ENCODE measurements around the gene CLSTN1. TPM values are rescaled to one million over a fixed set of nuclear protein-coding genes. Genes with fewer than 3 reads are reported as not detected.
A peak's percentile ranks its signal among the peaks of the same experiment; 100 is the strongest.

The CLSTN1 gene
- total and polyA plus RNA-seq, 2 of the 8 experiments (the other 6 are each of a cell fraction or from before 2014, with no cell fraction given) = 34.2 to 97.4 TPM

DNA sequence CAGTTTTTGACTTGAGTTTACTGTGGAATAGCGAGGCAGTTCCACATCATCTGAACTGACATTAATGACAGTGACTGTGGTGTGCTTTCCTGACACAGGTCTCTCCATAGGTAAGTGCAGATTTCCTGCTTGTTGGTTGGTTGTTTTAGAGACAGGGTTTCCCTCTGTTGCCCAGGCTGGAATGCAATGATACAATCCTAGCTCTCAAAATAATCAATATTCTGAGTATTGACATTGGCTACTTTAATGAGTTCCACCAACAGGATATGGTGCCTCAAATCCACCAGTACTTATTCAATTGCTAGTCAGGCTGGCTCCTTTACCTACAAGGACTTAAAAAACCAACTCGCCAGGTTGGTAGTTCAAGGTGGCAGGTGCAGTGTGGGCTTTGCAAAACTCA lies 63.8 kb downstream of the CLSTN1 start:
- CTCF ChIA-PET (ENCODE audit: partially characterized antibody) = interaction anchor here (1.2 to 3.6 kb wide), 4 partner anchors 9 to 145 kb away, joined by 4 to 18 read pairs (median 6); no protein-coding TSS in a partner anchor
- no peak for TF ChIP-seq CEBPB (IDR thresholded peaks at IDR 0.05; ENCODE audit: low read depth, low read length)
- TF ChIP-seq NANOG (IDR thresholded peaks at IDR 0.05; ENCODE audit: insufficient read depth, low read depth, low read length, poor library complexity, severe bottlenecking) = no peak
- no peak for TF ChIP-seq MAX (IDR thresholded peaks at IDR 0.05)
- no peak for TF ChIP-seq TAF7 (optimal IDR thresholded peaks at IDR 0.05; ENCODE audit: borderline replicate concordance, low read depth, low read length)
- no peak for TF ChIP-seq SP1 (IDR thresholded peaks at IDR 0.05; ENCODE audit: low read depth, low read length)
- no peak for TF ChIP-seq RXRA (IDR thresholded peaks at IDR 0.05; ENCODE audit: insufficient read depth, low read depth, low read length)
- TF ChIP-seq BCL11A (IDR thresholded peaks at IDR 0.05; ENCODE audit: low read depth in 2 of 2, low read length in 2 of 2) = no peak
- no peak for TF ChIP-seq SUZ12 (IDR thresholded peaks at IDR 0.05; ENCODE audit: low read length)
- no peak for TF ChIP-seq ATF2 (IDR thresholded peaks at IDR 0.05; ENCODE audit: low read length)
- no peak for TF ChIP-seq POLR2AphosphoS5 (IDR thresholded peaks at IDR 0.05; ENCODE audit: low read depth, low read length)
- TF ChIP-seq RAD21 (IDR thresholded peaks at IDR 0.05 in 1 of 2, conservative IDR thresholded peaks at IDR 0.05 in 1 of 2; ENCODE audit: low read depth in 2 of 2, low read length in 2 of 2) = no peak

More for the DNA sequence above, 63.8 kb downstream of the CLSTN1 start:
- peaks cover 10 to 14% (median 13%) of the 10 kb centered on the region in 4 experiments for H3K4me1 ChIP-seq (replicated peaks in 1 of 4; ENCODE audit: control insufficient read depth in 3 of 4, insufficient read depth in 4 of 4, low read length in 3 of 4)
- no peak overlapping the region; the same call in 1 of the 2 replicates for H2BK12ac ChIP-seq (ENCODE audit: low read depth, low read length)
- FAIRE-seq = no peak
- peak overlapping the region; percentile 9 for H4K5ac ChIP-seq (ENCODE audit: insufficient read length, low read depth, low read length)
- peak overlapping the region in 1 of 2 experiments; percentile 80; a peak in 2 of 4 replicates for H3K4me2 ChIP-seq (ENCODE audit: insufficient read depth in 1 of 2, low read depth in 2 of 2, low read length in 2 of 2)
- H3K27ac ChIP-seq (ENCODE audit: low read depth, low read length) = no peak overlapping the region
- no peak overlapping the region for H2BK5ac ChIP-seq (ENCODE audit: low read depth, low read length)
- H3K27me3 ChIP-seq (replicated peaks in 1 of 4; ENCODE audit: control insufficient read depth in 3 of 4, extremely low read depth in 1 of 4, insufficient read depth in 3 of 4, low read length in 3 of 4) = no peaks in the 10 kb centered on the region; a peak in 1 of 7 replicates
- H3K36me3 ChIP-seq (ENCODE audit: control insufficient read depth in 2 of 4, insufficient read depth in 4 of 4, low read length in 3 of 4) = no peaks in the 10 kb centered on the region; a peak in 3 of 8 replicates
- H3K23me2 ChIP-seq (ENCODE audit: low read depth, low read length) = no peaks in the 10 kb centered on the region
- no peaks in the 10 kb centered on the region for H3K9me3 ChIP-seq (ENCODE audit: insufficient read depth in 2 of 2, low read depth in 1 of 2, low read length in 1 of 2)
- no peak overlapping the region for H2AFZ ChIP-seq (ENCODE audit: low read length)
- H4K20me1 ChIP-seq (replicated peaks in 1 of 2; ENCODE audit: control insufficient read depth in 1 of 2, insufficient read depth in 2 of 2, low read length in 2 of 2) = peaks cover 0 to 5% of the 10 kb centered on the region in 2 experiments
- H3K4me3 ChIP-seq (ENCODE audit: extremely low read depth in 1 of 4, insufficient read depth in 2 of 4, low read depth in 3 of 4, low read length in 4 of 4) = no peak overlapping the region
- 0 out of 2 replicates have a peak overlapping the region, but pooled peaks have one; percentile 88 for H3K18ac ChIP-seq (ENCODE audit: extremely low read depth, low read length)
- POLR2A ChIA-PET (ENCODE audit: partially characterized antibody) = interaction anchor here (1.3 to 1.8 kb wide), 3 partner anchors 33 to 170 kb away, joined by 3 to 4 read pairs (median 3); no protein-coding TSS in a partner anchor
- H2BK120ac ChIP-seq (replicated peaks; ENCODE audit: low read depth, low read length) = no peak overlapping the region
- peaks cover 3 to 40% of the 10 kb centered on the region in 2 experiments; a peak in 2 of 4 replicates for H3K79me2 ChIP-seq (ENCODE audit: control insufficient read depth in 1 of 2, insufficient read depth in 2 of 2, low read length in 2 of 2)
- H3K14ac ChIP-seq (ENCODE audit: insufficient read length) = no peak overlapping the region
- no peak overlapping the region for H4K91ac ChIP-seq (replicated peaks; ENCODE audit: insufficient read length, low read length)
- no peak overlapping the region for H3K56ac ChIP-seq (replicated peaks; ENCODE audit: insufficient read length, low read depth, low read length)
- no peak overlapping the region for H4K8ac ChIP-seq (ENCODE audit: extremely low read depth, insufficient read depth, low read length)
- no peak overlapping the region for H3K4ac ChIP-seq (replicated peaks; ENCODE audit: insufficient read length, low read depth, low read length)
- DNase-seq (ENCODE audit: low read depth in 1 of 2, low spot score in 2 of 2) = no peak
- no peak overlapping the region for H2AK5ac ChIP-seq (ENCODE audit: low read depth, low read length)
- WGBS, 2 experiments (ENCODE audit: extremely low coverage in 1 of 2, insufficient coverage in 1 of 2, insufficient read length in 1 of 2, insufficient replicate concordance in 2 of 2, low coverage in 1 of 2, low lambda C conversion rate in 2 of 2, missing lambda C conversion rate in 1 of 2) = 88% methylated on average over 2 of the region's 2 CpGs; no CpG with 5 or more reads in 1 of the 2 experiments
- no peak overlapping the region for H3K23ac ChIP-seq (ENCODE audit: insufficient read length)
- peak overlapping the region; percentile 33; the same call in 1 of the 2 replicates for H2BK15ac ChIP-seq (ENCODE audit: low read length)
- H3K9ac ChIP-seq (replicated peaks in 1 of 4; ENCODE audit: extremely low read depth in 1 of 4, low read depth in 3 of 4, low read length in 3 of 4) = no peak overlapping the region
- H3K79me1 ChIP-seq (ENCODE audit: low read depth, low read length) = peaks cover 11% of the 10 kb centered on the region
- no peak overlapping the region for H2BK20ac ChIP-seq (ENCODE audit: low read length)

All from H1 (cell line).